Type B pancreatic cell (in vitro differentiated cells): ENCODE data around the gene STX16. TPM values are rescaled to one million over a fixed set of nuclear protein-coding genes. Genes with fewer than 3 reads are reported as not detected.

Source experiments
- DNase-seq: peaks from one replicate; pipeline ENCODE4 v3.0.0; 2021; ENCODE audit warnings: mixed read lengths; ENCODE audit not compliant: unreplicated experiment; ENCODE audit errors: extremely low spot score
- H3K27ac Mint-ChIP-seq: 2 replicates; pipeline ENCODE4 v1.8.0; 2021; ENCODE audit warnings: mild to moderate bottlenecking, mixed read lengths
- H3K27me3 Mint-ChIP-seq: 2 replicates; pipeline ENCODE4 v1.8.0; 2021; ENCODE audit warnings: mixed read lengths
- H3K36me3 Mint-ChIP-seq: 2 replicates; pipeline ENCODE4 v1.8.0; 2021; ENCODE audit warnings: mixed read lengths
- H3K4me1 Mint-ChIP-seq: one replicate; pipeline ENCODE4 v1.8.0; 2021; ENCODE audit warnings: mixed read lengths; ENCODE audit not compliant: unreplicated experiment
- H3K4me3 Mint-ChIP-seq: 2 replicates; pipeline ENCODE4 v1.8.0; 2021; ENCODE audit warnings: mild to moderate bottlenecking, mixed read lengths
- H3K9me3 Mint-ChIP-seq: 2 replicates; pipeline ENCODE4 v1.8.0; 2021; ENCODE audit warnings: mixed read lengths
- CTCF ChIP-seq: fragments of 200-600 bp; sonication (generic); conservative IDR thresholded peaks from 2 replicates; pipeline ENCODE4 v1.5.0; 2021; ENCODE audit warnings: antibody characterized with exemption, mild to moderate bottlenecking
- total RNA-seq: library from RNA; stranded (reverse); gene quantifications from 2 replicates; pipeline ENCODE4 v1.2.1, GENCODE V29; 2021; ENCODE audit warnings: low replicate concordance

The STX16 gene
- total RNA-seq, 1 donor from 2014 or later = 62.8 TPM

DNA sequence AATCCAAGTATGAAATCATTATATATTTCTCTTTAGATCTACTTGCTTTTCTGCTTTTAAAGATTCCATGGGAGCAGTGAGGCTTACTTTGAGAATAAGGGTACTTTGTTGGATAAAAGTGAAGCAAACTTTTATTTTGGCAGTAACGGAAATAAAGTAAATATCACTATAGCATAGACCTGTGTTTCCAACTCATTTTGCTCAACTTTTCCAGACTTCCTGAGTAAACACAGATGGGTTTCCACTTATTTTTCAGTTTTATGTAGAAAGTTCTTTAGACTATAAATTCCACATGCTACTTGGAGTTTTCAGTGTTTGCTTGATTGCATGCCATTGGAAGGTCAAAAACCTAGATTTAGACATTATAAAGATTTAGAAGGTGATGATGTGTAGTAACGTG lies 6.2 kb downstream of the STX16 start:
- Mint-ChIP-seq H3K36me3 (no peaks in the 10 kb centered on the region), H3K4me1 (peaks cover 48% of the 10 kb centered on the region), H3K27ac (no peak overlapping the region), H3K9me3 (no peaks in the 10 kb centered on the region), H3K4me3 (peak overlapping the region; percentile 46), H3K27me3 (no peaks in the 10 kb centered on the region)
- TF ChIP-seq CTCF = no peak
- no peak for DNase-seq

DNA sequence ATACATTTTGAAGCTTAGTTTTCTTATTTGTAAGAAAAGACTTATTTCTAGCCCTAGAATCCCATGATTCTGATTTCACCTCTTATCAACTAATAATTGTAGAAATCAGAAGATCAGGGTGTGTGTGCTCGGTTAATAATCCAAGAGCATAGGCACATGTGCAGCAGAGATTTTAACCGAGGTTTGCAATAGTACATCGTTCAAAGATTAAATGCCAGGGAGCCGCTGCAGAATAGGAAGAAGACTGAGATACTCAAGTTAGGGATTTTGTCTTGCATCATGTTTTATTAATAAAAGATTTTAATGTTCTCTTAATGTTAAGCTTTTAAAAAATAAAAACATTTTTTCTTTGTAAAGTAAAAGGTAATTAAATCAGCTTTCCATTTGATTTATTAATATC lies 6.9 kb downstream of the STX16 start:
- H3K27me3 Mint-ChIP-seq = no peaks in the 10 kb centered on the region
- DNase-seq = no peak
- H3K27ac Mint-ChIP-seq = no peak overlapping the region
- no peak for TF ChIP-seq CTCF
- peaks cover 47% of the 10 kb centered on the region for H3K4me1 Mint-ChIP-seq
- H3K36me3 Mint-ChIP-seq = peaks cover 1% of the 10 kb centered on the region
- H3K9me3 Mint-ChIP-seq = no peaks in the 10 kb centered on the region
- H3K4me3 Mint-ChIP-seq = no peak overlapping the region

GRCh38 chr20:58658760-58659159 lies 7.7 kb downstream of the STX16 start:
- Mint-ChIP-seq H3K27me3 (no peaks in the 10 kb centered on the region), H3K36me3 (peaks cover 5% of the 10 kb centered on the region), H3K9me3 (no peaks in the 10 kb centered on the region), H3K4me1 (peaks cover 46% of the 10 kb centered on the region), H3K4me3 (no peak overlapping the region), H3K27ac (no peak overlapping the region)
- DNase-seq = no peak
- no peak for TF ChIP-seq CTCF

DNA sequence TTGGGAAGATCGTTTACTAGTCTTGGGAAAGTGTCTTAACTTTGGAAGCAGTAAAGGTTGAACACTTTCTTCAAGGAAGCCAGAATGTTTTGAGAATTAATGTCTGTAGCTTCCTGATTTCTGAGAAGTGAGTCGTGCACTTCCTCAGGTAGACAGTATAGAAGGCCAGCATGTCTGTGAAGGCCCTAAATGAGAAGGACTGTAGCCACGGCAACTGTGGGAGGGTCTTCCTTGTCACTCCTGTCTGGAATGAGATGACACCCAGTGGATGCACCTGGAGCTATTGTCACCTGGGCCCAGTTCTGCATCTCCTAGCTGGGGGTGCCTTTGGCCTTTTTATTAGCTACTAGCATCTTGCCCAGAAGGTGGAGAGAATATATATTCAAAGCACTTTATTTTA lies 8.8 kb downstream of the STX16 start:
- Mint-ChIP-seq H3K9me3 (no peaks in the 10 kb centered on the region), H3K4me3 (no peak overlapping the region), H3K27me3 (no peaks in the 10 kb centered on the region), H3K4me1 (peaks cover 48% of the 10 kb centered on the region), H3K27ac (peak overlapping the region; percentile 67), H3K36me3 (peaks cover 5% of the 10 kb centered on the region)
- no peak for TF ChIP-seq CTCF
- DNase-seq = no peak

DNA sequence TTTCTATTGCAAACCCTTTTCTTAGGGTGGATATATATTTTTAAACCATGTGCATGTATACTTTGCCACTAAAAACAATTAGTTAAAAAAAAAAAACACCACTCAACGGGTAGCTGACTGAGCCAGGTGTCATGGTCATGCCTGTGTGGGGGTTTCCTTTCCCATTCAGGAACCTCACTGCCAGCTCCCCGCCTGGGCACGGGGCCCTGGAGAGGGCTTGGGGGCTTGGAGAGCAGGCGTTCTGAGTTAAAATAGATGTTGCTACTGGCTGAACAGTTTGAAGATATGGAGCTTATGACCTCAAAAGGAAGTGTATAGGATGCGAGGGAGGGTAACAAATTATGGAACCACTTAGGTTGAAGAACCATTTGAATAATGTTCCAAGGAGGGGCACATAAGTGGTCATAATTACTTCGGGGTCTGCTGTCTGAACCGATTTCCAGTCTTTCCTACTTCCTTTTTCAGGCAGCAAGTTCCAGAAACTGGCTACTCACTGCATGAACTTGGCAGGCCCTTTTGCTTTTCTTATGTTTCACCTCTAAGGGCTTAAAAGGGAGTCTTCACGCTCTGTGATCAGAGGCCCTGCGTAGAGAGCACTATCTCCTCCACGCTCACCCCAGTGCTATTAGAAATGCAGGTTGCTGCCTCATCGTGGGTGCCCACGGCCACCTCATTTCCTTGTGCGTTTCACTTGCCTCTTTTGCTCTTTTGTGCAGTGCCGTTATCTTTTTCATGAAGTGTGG lies 9.9 kb downstream of the STX16 start:
- no peak overlapping the region for H3K4me3 Mint-ChIP-seq
- H3K27me3 Mint-ChIP-seq = no peaks in the 10 kb centered on the region
- peaks cover 46% of the 10 kb centered on the region for H3K4me1 Mint-ChIP-seq
- no peaks in the 10 kb centered on the region for H3K9me3 Mint-ChIP-seq
- no peak overlapping the region for H3K27ac Mint-ChIP-seq
- TF ChIP-seq CTCF = no peak
- no peak for DNase-seq
- peaks cover 5% of the 10 kb centered on the region for H3K36me3 Mint-ChIP-seq
